ENCODE measurements around the gene TBL1XR1.

The TBL1XR1 gene

GRCh38 chr3:177150218-177150916 lies 46.9 kb downstream of the TBL1XR1 start:
- DNase-seq, result no peak
- no peak overlapping the region for H3K4me3 ChIP-seq
- intact Hi-C loops (cut with DNase I; ENCODE audit: low total_unique reads), result no loop called here

GRCh38 chr3:177149106-177149505 lies 48.2 kb downstream of the TBL1XR1 start:
- no peaks in the 10 kb centered on the region for H3K36me3 ChIP-seq
- peaks cover 0 to 82% (median 34%) of the 10 kb centered on the region in 4 donors for H3K4me1 ChIP-seq
- H3K27me3 ChIP-seq, result no peaks in the 10 kb centered on the region
- no peak overlapping the region for H3K4me3 ChIP-seq
- H3K27ac ChIP-seq, result no peak overlapping the region
- no peaks in the 10 kb centered on the region for H3K9me3 ChIP-seq
- intact Hi-C loops (cut with DNase I; ENCODE audit: low total_unique reads), result no loop called here
- DNase-seq, result no peak
- TF ChIP-seq CTCF (IDR thresholded peaks at IDR 0.05), result no peak

More at GRCh38 chr3:177150218-177150916, 46.9 kb downstream of the TBL1XR1 start:
- Histone ChIP-seq H3K27ac (peak overlapping the region in 1 of 2 donors; percentile 22), H3K27me3 (no peaks in the 10 kb centered on the region), H3K9me3 (no peaks in the 10 kb centered on the region), H3K36me3 (no peaks in the 10 kb centered on the region), H3K4me1 (peaks cover 0 to 82% (median 32%) of the 10 kb centered on the region in 4 donors)
- no peak for TF ChIP-seq CTCF (IDR thresholded peaks at IDR 0.05)

- peaks cover 0 to 73% (median 34%) of the 10 kb centered on the region in 4 donors for H3K4me1 ChIP-seq
- H3K4me3 ChIP-seq, result no peak overlapping the region
- no peaks in the 10 kb centered on the region for H3K36me3 ChIP-seq
- H3K27me3 ChIP-seq, result no peaks in the 10 kb centered on the region
- TF ChIP-seq CTCF (IDR thresholded peaks at IDR 0.05), result no peak
- no peaks in the 10 kb centered on the region for H3K9me3 ChIP-seq
- H3K27ac ChIP-seq, result no peak overlapping the region
- DNase-seq, result no peak
- intact Hi-C loops (cut with DNase I; ENCODE audit: low total_unique reads), result no loop called here
These were observed 49.5 kb downstream of the TBL1XR1 start for GRCh38 chr3:177147790-177148189.

GRCh38 chr3:177146646-177147045 lies 50.6 kb downstream of the TBL1XR1 start:
- Histone ChIP-seq H3K9me3 (no peaks in the 10 kb centered on the region), H3K4me1 (peaks cover 0 to 75% (median 36%) of the 10 kb centered on the region in 4 donors), H3K27ac (no peak overlapping the region), H3K27me3 (no peaks in the 10 kb centered on the region), H3K36me3 (no peaks in the 10 kb centered on the region), H3K4me3 (no peak overlapping the region)
- intact Hi-C loops (cut with DNase I; ENCODE audit: low total_unique reads), result no loop called here
- no peak for DNase-seq
- TF ChIP-seq CTCF (IDR thresholded peaks at IDR 0.05), result no peak

GRCh38 chr3:177145954-177146353 lies 51.3 kb downstream of the TBL1XR1 start:
- TF ChIP-seq CTCF (IDR thresholded peaks at IDR 0.05), result no peak
- DNase-seq, result no peak
- H3K9me3 ChIP-seq, result no peaks in the 10 kb centered on the region
- H3K27ac ChIP-seq, result no peak overlapping the region
- peaks cover 0 to 73% (median 31%) of the 10 kb centered on the region in 4 donors for H3K4me1 ChIP-seq
- no peaks in the 10 kb centered on the region for H3K36me3 ChIP-seq
- intact Hi-C loops (cut with DNase I; ENCODE audit: low total_unique reads), result no loop called here
- H3K27me3 ChIP-seq, result no peaks in the 10 kb centered on the region
- no peak overlapping the region for H3K4me3 ChIP-seq

Data from tibial artery (tissue), 4 donors.